HG03442 (cell line): ENCODE data around the gene ZNF804A.

ENCODE experiments used
- ATAC-seq: cut with Tn5 transposase; IDR thresholded peaks from one replicate; pipeline ENCODE4 v1.9.1; 2021; ENCODE audit warnings: mild to moderate bottlenecking, moderate library complexity; ENCODE audit not compliant: unreplicated experiment

Gene ZNF804A

GRCh38 chr2:184923751-184924150 lies 325.4 kb downstream of the ZNF804A start:
- ATAC-seq: no peak

- ATAC-seq: no peak
Measured at GRCh38 chr2:184927040-184927439, 328.7 kb downstream of the ZNF804A start.

- no peak for ATAC-seq
Measured at GRCh38 chr2:184936761-184937160, 338.4 kb downstream of the ZNF804A start.

GRCh38 chr2:184938221-184938985 lies 340.1 kb downstream of the ZNF804A start:
- ATAC-seq: no peak

- ATAC-seq: no peak
Measured at GRCh38 chr2:184945326-184945725, 347.0 kb downstream of the ZNF804A start.

GRCh38 chr2:184945824-184946223 lies 347.5 kb downstream of the ZNF804A start:
- no peak for ATAC-seq

- ATAC-seq: no peak
Measured at GRCh38 chr2:184956856-184957255, 358.5 kb downstream of the ZNF804A start.

GRCh38 chr2:184971546-184972068 lies 373.3 kb downstream of the ZNF804A start:
- no peak for ATAC-seq
